GM03348 (cell line): ENCODE data around the gene CETN1.
A peak's percentile ranks its signal among the peaks of the same experiment; 100 is the strongest.

Source experiments
- DNase-seq: peaks from one replicate; pipeline ENCODE4 v3.0.0; 2012; ENCODE audit warnings: low spot score

CETN1 gene

DNA sequence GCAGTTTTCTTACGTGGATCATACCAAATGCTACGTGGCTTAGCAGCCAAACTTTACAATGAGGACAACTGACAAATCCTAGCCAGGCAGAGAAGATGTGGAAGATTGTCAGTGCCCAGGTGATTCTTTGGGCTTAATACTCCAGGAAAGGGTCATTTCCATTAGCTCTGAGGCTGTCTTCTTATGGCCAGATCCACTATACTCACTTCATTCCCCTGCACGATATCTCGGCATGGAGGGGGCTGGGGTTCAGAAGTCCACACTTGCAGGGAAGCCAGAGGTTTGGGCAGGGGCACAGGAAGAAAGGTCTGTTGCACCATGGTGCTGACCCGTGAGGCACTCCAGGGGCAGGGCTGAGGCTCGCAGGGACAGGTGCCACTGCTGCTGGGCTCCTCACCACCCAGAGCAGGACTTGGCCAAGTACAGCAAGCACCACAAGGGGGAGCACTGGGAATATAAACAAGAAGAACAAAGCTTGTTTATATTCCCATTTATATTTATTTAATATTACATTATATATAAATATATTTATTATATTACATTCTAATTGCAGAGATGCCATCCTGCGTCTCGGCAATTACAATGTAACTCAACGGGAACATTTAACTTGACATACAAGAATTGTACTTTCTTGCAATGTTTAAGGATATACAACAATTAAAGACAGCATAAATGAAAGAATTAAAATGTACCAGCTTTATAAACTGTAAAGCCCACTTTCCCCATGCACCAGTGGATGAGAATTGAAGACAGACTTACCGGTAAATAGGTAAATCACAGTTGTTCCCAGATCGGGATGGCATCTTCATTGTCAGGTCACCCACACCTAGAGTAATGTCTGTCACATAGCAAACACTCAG lies 43.8 kb downstream of the CETN1 start:
- DNase-seq, result peak; percentile 78

DNA sequence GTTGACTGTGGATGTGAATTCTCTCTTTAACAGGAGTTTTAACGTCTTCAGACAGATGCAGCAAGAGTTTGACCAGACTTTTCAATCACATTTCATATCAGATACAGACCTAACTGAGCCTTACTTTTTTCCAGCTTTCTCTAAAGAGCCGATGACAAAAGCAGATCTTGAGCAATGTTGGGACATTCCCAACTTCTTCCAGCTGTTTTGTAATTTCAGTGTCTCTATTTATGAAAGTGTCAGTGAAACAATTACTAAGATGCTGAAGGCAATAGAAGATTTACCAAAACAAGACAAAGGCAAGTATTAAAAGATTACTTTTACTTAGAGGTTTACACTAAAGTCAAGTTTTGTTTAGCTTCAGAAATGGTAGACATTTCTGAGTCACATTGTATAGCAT lies 47.1 kb downstream of the CETN1 start:
- DNase-seq, result peak; percentile 36

DNA sequence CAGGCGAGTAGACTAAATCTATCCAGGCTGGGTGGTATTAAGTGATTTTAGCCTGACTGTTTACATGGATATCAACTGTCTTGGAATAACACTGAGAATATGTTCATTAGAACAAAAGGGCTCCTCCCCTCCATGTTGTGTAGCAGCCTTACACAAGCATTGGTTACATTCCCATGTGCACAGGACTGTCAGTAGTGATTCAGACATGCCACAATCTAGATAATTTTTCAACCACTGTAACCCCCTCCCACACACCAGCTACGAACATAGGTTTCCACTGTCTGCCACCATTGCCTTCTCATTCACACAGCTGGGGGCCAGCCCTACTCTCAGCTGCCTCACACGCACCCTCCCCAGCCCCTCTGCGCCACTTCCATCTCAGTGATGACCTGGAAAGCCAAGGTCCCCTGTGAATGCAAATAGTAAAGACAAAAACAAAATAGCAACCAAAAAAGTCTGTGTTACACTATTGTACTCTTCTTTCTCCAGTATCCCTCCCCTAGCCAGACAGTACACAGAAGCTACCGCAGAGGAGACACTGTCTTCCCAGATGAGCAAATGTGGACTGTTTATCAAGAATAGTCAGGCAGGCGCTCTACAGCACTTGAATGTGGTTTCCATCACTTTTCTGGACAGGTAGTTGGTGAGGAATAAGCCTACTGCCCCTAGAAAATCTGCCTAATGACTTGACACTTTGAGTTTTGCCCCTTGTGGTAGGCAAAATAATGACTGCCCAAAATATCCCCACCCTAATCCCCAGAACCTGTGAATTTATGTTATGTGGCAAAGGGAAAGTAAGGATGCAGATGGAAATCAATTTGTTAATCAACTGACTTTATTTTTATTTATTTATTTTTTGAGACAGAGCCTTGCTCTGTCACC lies 49.3 kb downstream of the CETN1 start:
- no peak for DNase-seq

DNA sequence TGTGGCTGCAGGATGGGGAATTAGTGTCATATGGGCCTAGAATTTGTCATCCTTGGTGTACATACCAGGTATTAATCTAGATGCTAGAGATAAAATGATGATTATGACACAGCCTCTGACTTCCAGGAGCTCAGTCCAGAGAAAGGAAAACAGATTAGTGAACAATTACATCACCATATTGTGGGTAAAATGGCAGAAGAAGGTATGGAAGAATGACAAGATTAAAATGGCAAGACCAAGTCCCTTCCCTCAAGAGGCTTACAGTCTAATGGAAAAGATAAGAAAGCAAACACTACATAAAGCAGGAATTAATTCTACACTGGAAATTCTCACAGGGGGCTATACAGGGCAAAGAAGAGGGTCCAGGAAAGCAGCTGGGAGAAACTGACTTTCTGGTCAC lies 51.4 kb downstream of the CETN1 start:
- DNase-seq, result no peak
